Upper lobe of left lung (tissue), 6 donors: ENCODE data around the gene CPAMD8. TPM values are rescaled to one million over a fixed set of nuclear protein-coding genes. Genes with fewer than 3 reads are reported as not detected.

ENCODE experiments used
- ATAC-seq, 2 donors: fragments of 200-7000 bp; cut with Tn5 transposase; one replicate each; pipeline ENCODE4 v1.9.1; 2022; ENCODE audit warnings: mild to moderate bottlenecking in 2 of 2, moderate library complexity in 2 of 2; ENCODE audit not compliant: low FRiP score in 2 of 2
- DNase-seq, 2 donors: peaks; one replicate each; pipeline ENCODE4 v3.0.0-alpha.2; 2019 to 2020
- H3K27ac ChIP-seq, 4 donors: fragments of 200-600 bp; sonication (generic); one replicate each; pipeline ENCODE4 v1.5.1; 2016 to 2019
- H3K27me3 ChIP-seq, 4 donors: fragments of 200-600 bp; sonication (generic); one replicate each; pipeline ENCODE4 v1.5.1; 2017 to 2019
- H3K36me3 ChIP-seq, 4 donors: fragments of 200-600 bp; sonication (generic); one replicate each; pipeline ENCODE4 v1.5.1; 2016 to 2019
- H3K4me1 ChIP-seq, 4 donors: fragments of 200-600 bp; sonication (generic); one replicate each; pipeline ENCODE4 v1.5.1; 2018 to 2019
- H3K4me3 ChIP-seq, 4 donors: fragments of 200-600 bp; sonication (generic); one replicate each; pipeline ENCODE4 v1.5.1; 2017 to 2019; ENCODE audit warnings: mild to moderate bottlenecking in 2 of 4, moderate library complexity in 1 of 4
- H3K9me3 ChIP-seq, 4 donors: fragments of 200-600 bp; sonication (generic); one replicate each; pipeline ENCODE4 v1.5.1; 2018 to 2019
- EP300 ChIP-seq, 4 donors: sonication (generic); formaldehyde crosslinking; IDR thresholded peaks; one replicate each; pipeline ENCODE4 v1.5.1; 2017; ENCODE audit warnings: antibody characterized with exemption in 4 of 4, control low read depth in 2 of 4
- POLR2A ChIP-seq, 4 donors: fragments of 450-650 bp; IDR thresholded peaks; one replicate each; pipeline ENCODE4 v1.5.1; 2016 to 2017; ENCODE audit warnings: antibody characterized with exemption in 4 of 4, mild to moderate bottlenecking in 2 of 4
- POLR2AphosphoS5 ChIP-seq, 2 donors: sonication (generic); formaldehyde crosslinking; IDR thresholded peaks; one replicate each; pipeline ENCODE4 v1.5.1; 2017; ENCODE audit warnings: antibody characterized with exemption in 2 of 2
- WGBS, 2 donors: methylation state at CpG; one replicate each; pipeline ENCODE4 v1.1.5; 2017 to 2018; 5-methylcytosine and 5-hydroxymethylcytosine counted together
- total RNA-seq, 6 donors: library from RNA; depleted of rRNA in 4 of 6; stranded (reverse); fragments of >200 nt in 4 of 6; gene quantifications; one replicate each; pipeline versions ENCODE4 v1.1.0 to v1.2.1, GENCODE V29; 2016 to 2021
- TF ChIP-seq, protein P1 (sequence below), 6 experiments: fragments of 450-650 bp in 4 of 6; fragments of 200-600 bp in 2 of 6; sonication (generic) in 2 of 6; IDR thresholded peaks; one replicate each; pipeline ENCODE4 v1.5.1; 2016 to 2019; ENCODE audit warnings: antibody characterized with exemption in 6 of 6
- donor health status: DM: no; HTN: no; CAD: no; lungs with moderate emphysema.
- donor health status: DM: no; HTN: yes; CAD: no; lungs with severe emphysema.

CPAMD8 gene
- total RNA-seq, 6 donors from 2014 or later, result 35.8 to 262 (median 61.1) TPM

DNA sequence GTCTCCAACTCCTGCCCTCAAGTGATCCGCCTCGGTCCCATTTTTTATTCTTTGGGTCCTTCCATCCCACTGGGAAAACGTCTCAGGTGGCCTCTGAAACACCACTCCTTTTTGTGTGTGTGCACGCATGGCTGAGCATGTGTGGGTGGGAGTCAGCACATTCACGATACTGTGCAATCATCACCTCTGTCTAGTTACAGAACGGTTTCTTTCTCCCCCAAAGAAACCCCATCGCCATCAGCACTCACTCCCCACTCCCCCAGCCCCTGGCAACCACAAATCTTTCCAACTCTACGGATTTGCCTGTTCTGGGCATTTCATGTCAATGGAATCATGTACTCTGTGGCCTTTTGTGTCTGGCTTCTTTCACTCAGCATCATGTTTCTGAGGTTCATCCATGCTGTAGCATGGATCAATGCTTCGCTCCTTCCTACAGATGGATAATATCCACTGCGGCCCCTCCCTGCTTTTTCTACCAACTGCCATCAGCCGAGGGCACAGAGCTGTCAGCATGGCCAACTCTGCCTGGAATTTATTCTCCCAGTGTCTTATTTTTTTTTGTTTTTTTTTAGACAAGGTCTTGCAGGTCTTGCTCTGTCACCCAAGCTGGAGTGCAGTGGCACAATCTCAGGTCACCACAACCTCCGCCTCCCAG, 128.1 kb downstream of the CPAMD8 start:
- H3K27ac ChIP-seq, result peak overlapping the region in 2 of 4 donors; percentile 30 to 91
- H3K4me1 ChIP-seq, result peaks cover 3 to 21% (median 14%) of the 10 kb centered on the region in 4 donors
- no peaks in the 10 kb centered on the region for H3K27me3 ChIP-seq
- peak overlapping the region in 1 of 4 donors; percentile 67 for H3K4me3 ChIP-seq
- H3K36me3 ChIP-seq, result no peaks in the 10 kb centered on the region
- no peak for ATAC-seq
- no peaks in the 10 kb centered on the region for H3K9me3 ChIP-seq
- no peak for DNase-seq
- 93 to 94% methylated on average over 12 of the region's 12 CpGs for WGBS, 2 donors
- TF ChIP-seq, protein P1, sequence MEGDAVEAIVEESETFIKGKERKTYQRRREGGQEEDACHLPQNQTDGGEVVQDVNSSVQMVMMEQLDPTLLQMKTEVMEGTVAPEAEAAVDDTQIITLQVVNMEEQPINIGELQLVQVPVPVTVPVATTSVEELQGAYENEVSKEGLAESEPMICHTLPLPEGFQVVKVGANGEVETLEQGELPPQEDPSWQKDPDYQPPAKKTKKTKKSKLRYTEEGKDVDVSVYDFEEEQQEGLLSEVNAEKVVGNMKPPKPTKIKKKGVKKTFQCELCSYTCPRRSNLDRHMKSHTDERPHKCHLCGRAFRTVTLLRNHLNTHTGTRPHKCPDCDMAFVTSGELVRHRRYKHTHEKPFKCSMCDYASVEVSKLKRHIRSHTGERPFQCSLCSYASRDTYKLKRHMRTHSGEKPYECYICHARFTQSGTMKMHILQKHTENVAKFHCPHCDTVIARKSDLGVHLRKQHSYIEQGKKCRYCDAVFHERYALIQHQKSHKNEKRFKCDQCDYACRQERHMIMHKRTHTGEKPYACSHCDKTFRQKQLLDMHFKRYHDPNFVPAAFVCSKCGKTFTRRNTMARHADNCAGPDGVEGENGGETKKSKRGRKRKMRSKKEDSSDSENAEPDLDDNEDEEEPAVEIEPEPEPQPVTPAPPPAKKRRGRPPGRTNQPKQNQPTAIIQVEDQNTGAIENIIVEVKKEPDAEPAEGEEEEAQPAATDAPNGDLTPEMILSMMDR (IDR thresholded peaks at IDR 0.05), result no peak

DNA sequence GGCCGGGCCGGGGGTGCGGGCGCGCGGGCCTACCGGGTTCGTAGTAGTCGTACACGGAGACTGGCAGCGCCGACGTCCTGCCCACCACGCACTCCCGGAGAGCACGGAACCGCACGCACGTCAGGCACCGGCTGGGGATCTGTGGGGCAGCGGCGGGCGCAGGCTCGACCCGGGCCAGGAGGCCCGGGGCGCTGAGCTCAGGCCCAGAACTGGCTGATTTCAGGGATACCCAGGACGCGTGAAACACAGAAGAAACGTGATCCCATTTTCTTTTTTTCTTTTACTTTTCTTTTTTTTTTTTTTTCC, 128.8 kb downstream of the CPAMD8 start:
- Histone ChIP-seq H3K9me3 (no peaks in the 10 kb centered on the region), H3K27me3 (no peaks in the 10 kb centered on the region), H3K36me3 (no peaks in the 10 kb centered on the region), H3K4me3 (peak overlapping the region in 3 of 4 donors; percentile 50 to 67 (median 60)), H3K27ac (peak overlapping the region; percentile 76 to 91 (median 82)), H3K4me1 (peaks cover 3 to 28% (median 20%) of the 10 kb centered on the region in 4 donors)
- ATAC-seq, result peak in 1 of 2 donors; percentile 17
- WGBS, 2 donors, result 35 to 45% methylated on average over 7 to 26 of the region's 30 CpGs
- no peak for TF ChIP-seq EP300 (IDR thresholded peaks at IDR 0.05)
- TF ChIP-seq, protein P1 (IDR thresholded peaks at IDR 0.05), result no peak
- no peak for TF ChIP-seq POLR2AphosphoS5 (IDR thresholded peaks at IDR 0.05)
- TF ChIP-seq POLR2A (IDR thresholded peaks at IDR 0.05), result no peak
- no peak for DNase-seq

DNA sequence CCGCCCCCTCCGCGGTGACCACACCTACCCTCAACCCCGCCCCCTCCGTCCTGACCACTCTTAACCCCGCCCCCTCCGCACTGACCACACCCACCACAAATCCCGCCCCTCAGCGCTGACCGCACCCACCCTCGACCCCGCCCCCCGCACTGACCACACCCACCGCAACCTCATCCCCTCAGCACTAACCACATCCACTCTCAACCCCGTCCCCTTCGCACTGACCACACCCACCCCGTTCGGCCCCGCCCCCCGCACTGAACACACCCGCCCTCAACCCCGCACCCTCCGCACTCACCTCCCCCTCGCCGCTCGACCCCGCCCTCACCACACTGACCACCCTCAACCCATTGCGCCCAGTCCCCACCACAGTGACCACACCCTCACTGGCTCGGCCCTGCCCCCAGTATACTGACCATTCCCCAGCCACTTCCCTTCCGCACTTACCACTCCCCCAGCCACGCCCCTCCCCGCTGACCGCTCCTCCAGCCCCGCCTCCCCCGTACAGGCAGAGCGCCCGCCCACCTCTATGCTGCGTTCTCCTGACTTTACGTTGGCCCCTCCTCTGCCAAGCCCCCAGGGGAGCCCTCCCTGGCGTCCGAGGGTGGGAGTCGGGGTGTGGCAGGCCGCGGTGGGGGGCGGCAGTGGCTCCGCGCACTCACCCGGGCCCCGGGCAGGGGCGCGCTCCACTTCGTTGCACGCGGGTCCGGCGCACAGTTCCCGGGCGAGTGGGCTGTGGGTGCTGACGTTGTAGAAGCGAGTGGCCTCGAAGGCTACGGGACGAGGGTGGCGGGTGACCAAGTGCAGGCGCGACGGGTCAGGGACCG, 129.4 kb downstream of the CPAMD8 start:
- no peaks in the 10 kb centered on the region for H3K27me3 ChIP-seq
- DNase-seq (peak; percentile 88 to 96), ATAC-seq (peak; percentile 90 to 93)
- H3K36me3 ChIP-seq, result no peaks in the 10 kb centered on the region
- no peak for TF ChIP-seq EP300 (IDR thresholded peaks at IDR 0.05)
- TF ChIP-seq, protein P1 (IDR thresholded peaks at IDR 0.05), result no peak
- peak; percentile 40 to 71 for TF ChIP-seq POLR2AphosphoS5 (IDR thresholded peaks at IDR 0.05)
- TF ChIP-seq POLR2A (IDR thresholded peaks at IDR 0.05), result peak in 1 of 4 donors; percentile 53
- H3K4me3 ChIP-seq, result peak overlapping the region; percentile 48 to 67 (median 55)
- H3K27ac ChIP-seq, result peak overlapping the region; percentile 76 to 91 (median 82)
- H3K4me1 ChIP-seq, result peaks cover 3 to 32% (median 21%) of the 10 kb centered on the region in 4 donors
- H3K9me3 ChIP-seq, result no peaks in the 10 kb centered on the region
- WGBS, 2 donors, result 13 to 14% methylated on average over 6 to 43 of the region's 68 CpGs

DNA sequence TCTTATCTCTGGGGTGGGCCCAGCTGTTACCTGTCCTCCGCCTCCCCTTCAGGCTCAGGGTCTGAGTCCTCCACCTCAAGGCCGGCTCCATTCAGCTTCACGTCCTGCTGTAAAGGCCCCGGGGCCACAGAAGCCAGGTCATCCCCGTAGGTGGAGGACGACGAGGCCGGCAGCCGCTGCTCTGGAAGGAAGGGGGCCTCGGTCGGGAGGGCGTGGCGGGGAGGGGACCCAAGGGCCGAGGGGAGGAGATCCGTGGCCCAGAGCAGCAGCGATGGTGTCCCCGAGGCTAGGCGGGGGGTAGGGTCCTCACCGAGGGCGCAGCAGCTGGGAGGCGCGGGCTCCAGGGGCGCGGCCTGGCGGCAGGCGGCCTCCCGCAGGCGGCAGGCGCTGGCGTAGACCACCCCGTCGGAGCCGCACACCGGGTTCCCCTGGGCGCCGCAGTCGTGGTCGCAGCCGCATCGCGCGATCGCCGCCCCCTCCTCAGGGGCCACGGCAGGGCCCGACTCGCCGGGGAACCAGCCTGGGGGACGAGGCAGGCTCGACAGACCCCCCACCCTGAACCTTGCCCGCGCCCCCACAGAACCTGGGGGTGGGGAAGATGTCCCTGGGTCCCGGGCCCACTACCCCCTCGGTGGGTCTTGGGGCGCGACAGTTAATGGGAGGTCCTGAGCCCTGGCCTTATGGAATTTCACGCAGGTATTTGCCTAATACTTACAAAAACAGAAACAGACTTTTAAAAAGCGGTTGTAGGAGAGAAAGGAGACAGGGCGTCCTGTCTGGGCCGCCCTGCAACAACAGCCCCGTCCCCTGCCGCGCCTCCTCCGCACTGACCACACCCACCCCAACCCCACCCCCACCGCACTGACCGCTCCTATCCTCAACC, 130.2 kb downstream of the CPAMD8 start:
- H3K27me3 ChIP-seq, result no peaks in the 10 kb centered on the region
- no peaks in the 10 kb centered on the region for H3K9me3 ChIP-seq
- no peak for TF ChIP-seq EP300 (IDR thresholded peaks at IDR 0.05)
- TF ChIP-seq POLR2A (IDR thresholded peaks at IDR 0.05), result peak in 3 of 4 donors; percentile 36 to 43 (median 42)
- TF ChIP-seq, protein P1 (IDR thresholded peaks at IDR 0.05), result no peak
- TF ChIP-seq POLR2AphosphoS5 (IDR thresholded peaks at IDR 0.05), result peak in 1 of 2 donors; percentile 37
- H3K36me3 ChIP-seq, result peaks cover 0 to 5% (median 0%) of the 10 kb centered on the region in 4 donors
- DNase-seq (peak in 1 of 2 donors; percentile 87), ATAC-seq (no peak)
- WGBS, 2 donors, result 11 to 29% methylated on average over 16 to 33 of the region's 66 CpGs
- H3K27ac ChIP-seq, result peak overlapping the region; percentile 82 to 96 (median 90)
- peaks cover 3 to 37% (median 22%) of the 10 kb centered on the region in 4 donors for H3K4me1 ChIP-seq
- H3K4me3 ChIP-seq, result peak overlapping the region in 3 of 4 donors; percentile 50 to 67 (median 60)
